Ramos (cell line): ENCODE results near the gene ERFL.
"Not testable (repeated sequence)": the region's sequence is repeated elsewhere in the genome, so short reads cannot be mapped to it uniquely, and the experiment has no call there.

Source experiments
- in situ Hi-C: fragments of 300-500 bp; cut with MboI; formaldehyde crosslinking; loops from one replicate; pipeline ENCODE4 v1.14.3; 2022; ENCODE audit warnings: low sequenced_read_pairs; ENCODE audit not compliant: unreplicated experiment

ERFL gene

GRCh38 chr19:41882568-41883462 is 45.4 kb downstream of the ERFL start, which contains the start of gene ARHGEF1:
TSS of gene ARHGEF1 (plus strand) at chr19:41883184. CDS start at chr19:41888083, 4,899 bp downstream.
- in situ Hi-C loops: no loop called here

GRCh38 chr19:41880329-41880708 is 47.9 kb downstream of the ERFL start:
- in situ Hi-C loops: no loop called here

GRCh38 chr19:41879670-41880328 is 48.5 kb downstream of the ERFL start:
- in situ Hi-C loops: no loop called here

- in situ Hi-C loops: no loop called here
Measured at GRCh38 chr19:41879080-41879479, 49.2 kb downstream of the ERFL start.

- in situ Hi-C loops: no loop called here
Measured at GRCh38 chr19:41877916-41878905, 50.0 kb downstream of the ERFL start.

GRCh38 chr19:41876847-41877832 is 51.1 kb downstream of the ERFL start, which contains the start of gene CD79A:
TSS of gene CD79A (plus strand) at chr19:41877279. CDS start at chr19:41877305, 26 bp downstream.
- in situ Hi-C loops: no loop called here

GRCh38 chr19:41875973-41876372 is 52.3 kb downstream of the ERFL start:
- in situ Hi-C loops: not testable (repeated sequence)

- in situ Hi-C loops: loop anchor here (5.0 kb wide), 1 partner anchor 74 kb away; no protein-coding TSS in a partner anchor
Measured at GRCh38 chr19:41872775-41873647, 55.2 kb downstream of the ERFL start.

- in situ Hi-C loops: loop anchor here (5.0 kb wide), 1 partner anchor 75 kb away; no protein-coding TSS in a partner anchor
Measured at GRCh38 chr19:41872384-41872774, 55.9 kb downstream of the ERFL start.

- in situ Hi-C loops: loop anchor here (5.0 kb wide), 1 partner anchor 76 kb away; no protein-coding TSS in a partner anchor
Measured at GRCh38 chr19:41871573-41872383, 56.5 kb downstream of the ERFL start.

- in situ Hi-C loops: loop anchor here (5.0 kb wide), 1 partner anchor 77 kb away; no protein-coding TSS in a partner anchor
Measured at GRCh38 chr19:41870401-41870873, 57.8 kb downstream of the ERFL start.

GRCh38 chr19:41869374-41869955 is 58.8 kb downstream of the ERFL start:
- in situ Hi-C loops: no loop called here

GRCh38 chr19:41868989-41869300 is 59.3 kb downstream of the ERFL start:
- in situ Hi-C loops: no loop called here

- in situ Hi-C loops: no loop called here
Measured at GRCh38 chr19:41868120-41868988, 59.9 kb downstream of the ERFL start.

GRCh38 chr19:41866284-41866683 is 62.0 kb downstream of the ERFL start:
- in situ Hi-C loops: no loop called here

- in situ Hi-C loops: no loop called here
Measured at GRCh38 chr19:41864374-41864773, 63.9 kb downstream of the ERFL start.
